IMR-90 (cell line): ENCODE measurements around the gene TOMM20.

Experiments
- BHLHE40 ChIP-seq: fragments of 150-350 bp; IDR thresholded peaks from 2 replicates; pipeline ENCODE4 v1.6.1; 2016; ENCODE audit warnings: mild to moderate bottlenecking, low read depth, low read length
- POLR2A ChIP-seq: IDR thresholded peaks from 2 replicates; pipeline ENCODE4 v1.6.1; 2012; ENCODE audit warnings: mild to moderate bottlenecking, low read depth, low read length
- RAD21 ChIP-seq: IDR thresholded peaks from 2 replicates; pipeline ENCODE4 v1.6.1; 2012; ENCODE audit warnings: low read length, improper control_type of control experiment
- TF ChIP-seq, protein P1 (sequence below): conservative IDR thresholded peaks from 2 replicates; pipeline ENCODE4 v1.5.1; 2012; ENCODE audit warnings: mild to moderate bottlenecking, low read depth, low read length, improper control_type of control experiment

DNA sequence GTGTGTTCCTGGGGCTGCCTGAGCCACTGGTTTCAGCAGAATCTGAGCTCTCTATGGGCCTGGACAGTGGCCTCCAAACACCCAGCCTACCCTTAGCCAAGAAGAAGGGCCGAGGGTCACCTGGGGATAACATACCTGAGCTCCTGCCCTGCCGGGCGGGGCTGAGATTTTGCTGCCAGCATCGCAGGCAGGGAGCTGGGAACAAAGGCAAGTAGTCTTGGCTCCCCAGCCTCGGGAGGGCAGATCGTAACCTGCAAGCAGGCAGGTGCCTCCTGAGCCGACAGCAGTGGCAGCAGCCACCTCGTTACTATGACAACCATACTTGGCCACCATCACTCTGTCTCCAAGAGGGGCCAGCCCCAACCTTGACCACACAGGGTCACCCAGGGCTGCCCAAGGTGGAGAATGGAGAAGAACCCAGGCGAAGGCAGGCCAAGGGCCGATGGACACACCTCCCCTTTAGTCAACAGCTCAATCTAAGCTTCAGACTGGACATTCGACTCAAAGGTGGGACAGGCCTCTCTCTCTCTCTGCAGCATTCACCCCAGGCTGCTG, 54.6 kb downstream of the TOMM20 start:
- TF ChIP-seq POLR2A (no peak), RAD21 (no peak), BHLHE40 (no peak)
- TF ChIP-seq, protein P1, sequence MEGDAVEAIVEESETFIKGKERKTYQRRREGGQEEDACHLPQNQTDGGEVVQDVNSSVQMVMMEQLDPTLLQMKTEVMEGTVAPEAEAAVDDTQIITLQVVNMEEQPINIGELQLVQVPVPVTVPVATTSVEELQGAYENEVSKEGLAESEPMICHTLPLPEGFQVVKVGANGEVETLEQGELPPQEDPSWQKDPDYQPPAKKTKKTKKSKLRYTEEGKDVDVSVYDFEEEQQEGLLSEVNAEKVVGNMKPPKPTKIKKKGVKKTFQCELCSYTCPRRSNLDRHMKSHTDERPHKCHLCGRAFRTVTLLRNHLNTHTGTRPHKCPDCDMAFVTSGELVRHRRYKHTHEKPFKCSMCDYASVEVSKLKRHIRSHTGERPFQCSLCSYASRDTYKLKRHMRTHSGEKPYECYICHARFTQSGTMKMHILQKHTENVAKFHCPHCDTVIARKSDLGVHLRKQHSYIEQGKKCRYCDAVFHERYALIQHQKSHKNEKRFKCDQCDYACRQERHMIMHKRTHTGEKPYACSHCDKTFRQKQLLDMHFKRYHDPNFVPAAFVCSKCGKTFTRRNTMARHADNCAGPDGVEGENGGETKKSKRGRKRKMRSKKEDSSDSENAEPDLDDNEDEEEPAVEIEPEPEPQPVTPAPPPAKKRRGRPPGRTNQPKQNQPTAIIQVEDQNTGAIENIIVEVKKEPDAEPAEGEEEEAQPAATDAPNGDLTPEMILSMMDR: no peak
